Endometrial microvascular endothelial cells (primary cell): ENCODE measurements around the gene MSH3. TPM values are rescaled to one million over a fixed set of nuclear protein-coding genes. Genes with fewer than 3 reads are reported as not detected.
"Not testable (repeated sequence)": the region's sequence is repeated elsewhere in the genome, so short reads cannot be mapped to it uniquely, and the experiment has no call there.

Source experiments
- in situ Hi-C: cut with HindIII; loops from 2 replicates; pipeline ENCODE4 v1.10.0; 2017; ENCODE audit warnings: low sequenced_read_pairs, low pct_unique_long_range_greater_than_20kb; ENCODE audit errors: inconsistent ontology term
- total RNA-seq: library from RNA; depleted of rRNA; stranded (reverse); fragments of >200 nt; gene quantifications from one replicate; pipeline ENCODE4 v1.2.3, GENCODE V29; 2015; ENCODE audit errors: inconsistent ontology term

Gene MSH3
- total RNA-seq, 1 donor from 2014 or later: 9.8 TPM

DNA sequence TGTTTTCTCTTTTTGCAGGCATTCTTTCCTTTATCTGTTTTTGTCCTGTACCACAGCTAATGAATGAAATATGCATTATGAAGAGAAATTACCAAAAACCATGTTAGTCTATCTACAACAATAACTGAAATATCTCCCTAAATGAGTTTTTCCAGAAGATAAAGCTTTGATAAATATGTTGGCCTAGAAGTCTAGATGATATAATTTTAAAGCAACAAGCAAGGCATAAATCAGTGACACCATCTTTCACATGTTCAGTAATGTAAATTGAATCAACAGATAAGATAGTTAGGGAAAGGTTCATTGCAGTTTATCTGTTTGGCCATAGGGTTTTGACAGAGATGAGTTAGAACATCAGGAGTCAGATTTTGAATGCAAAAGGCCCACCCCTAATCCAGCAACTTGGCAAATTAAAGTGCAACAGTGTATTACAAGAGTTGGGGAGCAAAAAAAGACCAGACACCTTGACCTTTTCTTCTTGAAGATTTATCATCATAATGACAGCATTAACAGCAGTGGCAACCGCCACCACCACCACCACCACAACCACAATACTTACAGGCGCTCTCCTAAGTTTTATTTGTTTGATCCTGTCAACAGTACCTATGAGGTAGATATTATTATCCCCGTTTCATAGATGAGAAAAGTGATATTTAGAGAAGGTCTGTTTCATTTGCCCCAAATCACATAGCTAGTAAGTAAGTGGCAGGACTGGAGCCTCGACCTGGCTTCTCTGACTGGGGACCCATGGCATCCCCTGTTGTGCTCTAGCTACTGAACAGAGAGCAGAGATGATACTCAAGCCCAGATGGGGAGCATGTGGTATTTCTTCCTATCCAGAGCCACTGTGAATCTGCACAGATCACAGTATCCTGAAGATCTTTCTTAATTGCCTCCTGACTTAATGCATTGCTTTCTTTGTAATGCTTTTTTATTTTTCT is 123.2 kb downstream of the MSH3 start:
- in situ Hi-C loops: no loop called here

DNA sequence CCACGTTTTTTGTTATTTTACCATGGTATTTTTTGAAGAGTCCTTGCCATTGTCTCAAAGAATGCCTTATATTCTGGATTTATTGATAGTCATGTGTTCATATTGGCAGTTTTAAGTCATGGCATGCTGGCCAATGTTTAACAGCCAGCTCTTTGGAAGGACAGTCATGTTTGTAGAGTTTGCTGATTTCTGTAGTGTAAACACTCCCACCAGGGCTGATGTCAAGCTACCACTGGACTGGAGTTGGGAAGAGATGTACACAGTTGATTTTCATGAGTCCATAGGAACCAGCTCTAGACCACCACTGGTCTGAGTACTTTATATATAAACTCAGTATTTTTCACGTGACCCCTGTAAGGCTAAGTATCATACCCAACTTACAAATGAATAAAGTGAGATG is 125.6 kb downstream of the MSH3 start:
- in situ Hi-C loops: no loop called here

GRCh38 chr5:80780761-80781285 is 126.4 kb downstream of the MSH3 start:
- in situ Hi-C loops: no loop called here

- in situ Hi-C loops: no loop called here
These were observed 126.9 kb downstream of the MSH3 start for GRCh38 chr5:80781356-80781755.

- in situ Hi-C loops: no loop called here
These were observed 128.2 kb downstream of the MSH3 start for GRCh38 chr5:80782626-80783025.

DNA sequence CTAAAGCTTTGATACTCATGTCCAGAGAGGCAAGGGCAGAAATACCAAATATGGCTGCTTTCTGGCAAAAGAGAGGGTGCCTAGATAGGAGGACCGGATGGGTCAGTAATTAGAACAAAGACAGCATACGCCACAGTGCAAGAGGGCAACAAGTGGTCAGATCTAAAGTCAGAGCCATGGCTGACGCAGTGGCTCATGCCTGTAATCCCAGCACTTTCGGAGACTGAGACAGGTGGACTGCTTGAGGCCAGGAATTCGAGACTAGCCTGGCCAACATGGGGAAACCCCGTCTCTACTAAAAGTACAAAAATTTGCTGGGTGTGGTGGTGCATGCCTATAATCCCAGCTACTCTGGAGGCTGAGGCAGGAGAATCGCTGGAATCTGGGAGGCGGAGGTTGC is 129.3 kb downstream of the MSH3 start:
- in situ Hi-C loops: not testable (repeated sequence)

- in situ Hi-C loops: no loop called here
These were observed 130.0 kb downstream of the MSH3 start for GRCh38 chr5:80784451-80784850.

DNA sequence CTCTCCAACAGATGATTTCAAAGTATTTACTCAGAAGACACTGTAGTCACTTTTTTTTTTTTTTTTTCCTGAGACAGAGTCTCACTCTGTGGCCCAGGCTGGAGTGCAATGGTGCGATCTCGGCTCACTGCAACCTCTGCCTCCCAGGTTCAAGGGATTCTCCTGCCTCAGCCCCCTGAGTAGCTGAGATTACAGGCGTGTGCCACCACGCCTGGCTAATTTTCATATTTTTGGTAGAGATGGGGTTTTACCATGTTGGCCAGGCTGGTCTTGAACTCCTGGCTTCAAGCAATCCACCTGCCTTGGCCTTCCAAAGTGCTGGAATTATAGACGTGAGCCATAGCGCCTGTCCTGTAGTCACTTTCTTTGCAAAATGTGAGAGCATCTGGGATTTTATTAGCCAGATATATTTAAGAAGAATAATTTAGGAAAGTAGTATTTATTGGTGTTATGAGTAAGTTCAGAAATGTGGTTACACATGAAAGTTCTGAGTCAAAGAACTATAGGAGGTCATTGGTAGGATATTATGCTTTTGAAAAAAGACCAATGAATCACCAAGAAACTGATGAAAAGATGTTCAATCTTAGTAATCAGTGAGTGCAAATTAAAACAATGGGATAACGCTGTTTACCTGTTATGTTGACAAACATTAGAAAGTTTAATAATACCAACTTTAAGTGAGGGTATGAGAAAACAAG is 135.0 kb downstream of the MSH3 start:
- in situ Hi-C loops: not testable (repeated sequence)

DNA sequence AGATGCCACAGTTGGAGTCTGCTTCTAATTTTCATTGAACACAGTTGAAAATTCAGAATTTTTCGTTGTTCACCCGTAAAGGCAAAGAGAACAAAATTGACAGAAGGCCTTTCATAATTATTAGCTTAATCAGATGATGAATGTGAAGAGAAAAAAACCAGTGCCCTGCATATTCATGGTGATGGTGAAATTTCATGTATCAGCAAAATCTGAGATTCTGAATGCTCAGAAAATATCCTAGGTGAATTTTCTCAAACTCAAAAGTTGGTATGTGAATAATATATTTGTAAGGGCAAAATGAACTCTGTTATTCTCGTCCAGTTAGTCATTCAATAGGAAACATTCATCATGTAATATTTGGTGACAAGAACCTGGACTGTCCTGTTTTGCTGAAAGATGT is 136.2 kb downstream of the MSH3 start:
- in situ Hi-C loops: no loop called here

GRCh38 chr5:80793354-80793753 is 138.9 kb downstream of the MSH3 start:
- in situ Hi-C loops: no loop called here

- in situ Hi-C loops: no loop called here
These were observed 142.4 kb downstream of the MSH3 start for GRCh38 chr5:80796846-80797245.

- in situ Hi-C loops: no loop called here
These were observed 143.1 kb downstream of the MSH3 start for GRCh38 chr5:80797428-80798024.

DNA sequence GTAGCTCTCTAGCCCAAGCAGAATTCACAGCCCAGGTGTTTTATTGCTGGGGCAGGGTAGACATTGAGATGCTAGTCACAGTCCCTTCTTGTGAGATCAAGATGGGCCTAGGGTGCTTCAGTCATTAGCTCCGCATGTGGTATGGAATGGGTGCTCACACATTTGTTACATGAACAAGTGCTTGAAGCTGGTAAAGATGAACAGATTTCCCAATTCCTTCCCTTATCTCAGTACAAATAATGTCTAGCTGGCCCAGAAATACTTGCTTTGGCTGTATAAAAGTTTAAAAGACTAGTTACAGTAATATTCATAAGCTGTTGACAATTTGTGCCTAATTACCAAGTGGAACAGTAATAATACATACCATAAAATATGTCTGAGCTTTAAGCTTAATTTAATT is 143.7 kb downstream of the MSH3 start:
- in situ Hi-C loops: no loop called here

DNA sequence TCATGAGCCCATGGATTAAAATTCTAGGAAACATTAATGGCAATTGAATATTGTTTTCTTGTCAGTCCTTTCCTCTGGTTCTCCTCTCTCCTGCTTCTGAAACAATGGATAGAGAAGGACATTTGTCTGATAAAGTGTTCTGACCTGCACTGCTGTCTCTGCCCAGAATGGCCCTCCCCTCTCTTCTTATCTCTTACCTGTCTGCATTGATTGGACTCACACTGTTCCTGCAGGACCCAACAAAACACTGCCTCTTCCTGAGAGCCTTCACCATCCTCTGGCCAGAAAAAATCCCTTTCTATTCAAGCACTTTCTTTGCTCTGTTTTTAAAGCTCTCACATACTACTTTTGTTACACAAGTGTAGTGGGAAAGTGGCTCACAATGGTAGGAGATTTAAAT is 144.2 kb downstream of the MSH3 start:
- in situ Hi-C loops: no loop called here

- in situ Hi-C loops: no loop called here
These were observed 144.6 kb downstream of the MSH3 start for GRCh38 chr5:80799041-80799440.

- in situ Hi-C loops: no loop called here
These were observed 145.1 kb downstream of the MSH3 start for GRCh38 chr5:80799573-80799972.

- in situ Hi-C loops: no loop called here
These were observed 149.9 kb downstream of the MSH3 start for GRCh38 chr5:80804332-80804731.

- in situ Hi-C loops: no loop called here
These were observed 150.6 kb downstream of the MSH3 start for GRCh38 chr5:80805038-80805437.

GRCh38 chr5:80806929-80807328 is 152.5 kb downstream of the MSH3 start:
- in situ Hi-C loops: no loop called here

GRCh38 chr5:80809451-80809850 is 155.0 kb downstream of the MSH3 start:
- in situ Hi-C loops: no loop called here
